Parathyroid adenoma (tissue), 2 donors: ENCODE measurements around the gene MYO1B.

Experiments
- H2AFZ ChIP-seq: fragments of 300-600 bp; sonication (generic); one replicate; pipeline ENCODE4 v1.7.0; 2017; ENCODE audit warnings: antibody characterized with exemption, mild to moderate bottlenecking
- H3K27ac ChIP-seq: fragments of 300-600 bp; sonication (generic); one replicate; pipeline ENCODE4 v1.7.0; 2017
- H3K27me3 ChIP-seq: fragments of 300-600 bp; sonication (generic); one replicate; pipeline ENCODE4 v1.7.0; 2017; ENCODE audit warnings: low read length; ENCODE audit not compliant: control insufficient read depth, insufficient read depth
- H3K36me3 ChIP-seq: fragments of 300-600 bp; sonication (generic); one replicate; pipeline ENCODE4 v1.7.0; 2017; ENCODE audit warnings: low read length; ENCODE audit not compliant: control insufficient read depth, insufficient read depth
- H3K4me1 ChIP-seq: fragments of 300-600 bp; sonication (generic); one replicate; pipeline ENCODE4 v1.7.0; 2017; ENCODE audit warnings: control low read depth
- H3K4me2 ChIP-seq: fragments of 300-600 bp; sonication (generic); one replicate; pipeline ENCODE4 v1.7.0; 2017; ENCODE audit warnings: low read length
- H3K4me3 ChIP-seq: fragments of 300-600 bp; sonication (generic); one replicate; pipeline ENCODE4 v1.7.0; 2017; ENCODE audit warnings: low read depth, low read length
- H3K79me2 ChIP-seq: fragments of 300-600 bp; sonication (generic); one replicate; pipeline ENCODE4 v1.7.0; 2017; ENCODE audit warnings: control low read depth
- H3K9ac ChIP-seq: fragments of 300-600 bp; sonication (generic); one replicate; pipeline ENCODE4 v1.7.0; 2017; ENCODE audit warnings: mild to moderate bottlenecking
- H3K9me3 ChIP-seq: fragments of 300-600 bp; sonication (generic); one replicate; pipeline ENCODE4 v1.7.0; 2017; ENCODE audit warnings: low read length; ENCODE audit not compliant: control insufficient read depth
- CTCF ChIP-seq: fragments of 300-600 bp; sonication (generic); IDR thresholded peaks from one replicate; pipeline ENCODE4 v1.7.0; 2017; ENCODE audit warnings: antibody characterized with exemption, mild to moderate bottlenecking
- donor health status: primary hyperparathyroidism.

Gene MYO1B

DNA sequence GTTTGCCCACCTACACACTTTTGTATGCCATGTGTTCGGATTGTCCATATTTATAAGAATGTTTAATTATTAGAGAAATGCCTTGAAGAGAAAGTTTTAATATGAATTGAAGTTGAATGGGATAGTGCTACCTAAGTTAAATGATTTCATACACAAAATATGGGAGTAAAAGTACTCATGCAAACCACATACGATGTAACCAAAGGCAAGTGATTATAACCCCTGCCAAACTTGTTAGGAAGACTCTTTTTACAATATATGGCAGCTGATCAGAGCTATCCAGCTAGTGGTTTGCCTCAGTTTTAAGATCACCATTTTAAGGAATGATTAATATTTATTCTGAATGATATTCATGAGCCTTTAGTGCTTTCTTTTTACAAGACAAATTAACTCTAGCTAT is 106.7 kb downstream of the MYO1B start:
- Histone ChIP-seq H3K36me3 (no peaks in the 10 kb centered on the region), H3K4me3 (no peak overlapping the region), H3K4me1 (no peaks in the 10 kb centered on the region), H3K27ac (no peak overlapping the region), H3K9me3 (no peaks in the 10 kb centered on the region), H3K9ac (no peak overlapping the region), H3K4me2 (no peak overlapping the region), H3K27me3 (no peaks in the 10 kb centered on the region), H2AFZ (no peak overlapping the region), H3K79me2 (no peaks in the 10 kb centered on the region)
- TF ChIP-seq CTCF = no peak

DNA sequence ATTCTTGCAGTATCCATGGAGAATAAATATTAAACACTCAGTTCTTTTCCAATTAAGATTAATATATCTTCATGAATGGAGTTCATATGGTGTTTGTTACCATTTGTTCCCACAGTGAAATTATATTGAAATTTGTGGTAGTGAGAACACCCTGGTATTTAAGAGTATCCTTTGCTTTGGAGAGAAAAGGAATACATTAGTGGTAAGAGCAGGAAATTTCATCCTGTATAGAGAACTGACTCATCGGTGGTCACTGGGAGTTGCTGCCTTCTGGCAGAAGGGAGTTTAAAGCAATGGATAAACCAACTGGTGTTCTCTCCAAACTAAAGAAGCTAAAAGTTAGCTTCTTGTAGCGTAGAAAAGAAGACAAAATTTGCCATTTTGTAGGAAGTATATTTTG is 107.3 kb downstream of the MYO1B start:
- no peak overlapping the region for H3K9ac ChIP-seq
- no peaks in the 10 kb centered on the region for H3K36me3 ChIP-seq
- H2AFZ ChIP-seq = no peak overlapping the region
- no peak for TF ChIP-seq CTCF
- peaks cover under 1% of the 10 kb centered on the region for H3K4me1 ChIP-seq
- H3K4me3 ChIP-seq = no peak overlapping the region
- no peaks in the 10 kb centered on the region for H3K9me3 ChIP-seq
- no peaks in the 10 kb centered on the region for H3K79me2 ChIP-seq
- H3K27me3 ChIP-seq = no peaks in the 10 kb centered on the region
- no peak overlapping the region for H3K4me2 ChIP-seq
- H3K27ac ChIP-seq = no peak overlapping the region

DNA sequence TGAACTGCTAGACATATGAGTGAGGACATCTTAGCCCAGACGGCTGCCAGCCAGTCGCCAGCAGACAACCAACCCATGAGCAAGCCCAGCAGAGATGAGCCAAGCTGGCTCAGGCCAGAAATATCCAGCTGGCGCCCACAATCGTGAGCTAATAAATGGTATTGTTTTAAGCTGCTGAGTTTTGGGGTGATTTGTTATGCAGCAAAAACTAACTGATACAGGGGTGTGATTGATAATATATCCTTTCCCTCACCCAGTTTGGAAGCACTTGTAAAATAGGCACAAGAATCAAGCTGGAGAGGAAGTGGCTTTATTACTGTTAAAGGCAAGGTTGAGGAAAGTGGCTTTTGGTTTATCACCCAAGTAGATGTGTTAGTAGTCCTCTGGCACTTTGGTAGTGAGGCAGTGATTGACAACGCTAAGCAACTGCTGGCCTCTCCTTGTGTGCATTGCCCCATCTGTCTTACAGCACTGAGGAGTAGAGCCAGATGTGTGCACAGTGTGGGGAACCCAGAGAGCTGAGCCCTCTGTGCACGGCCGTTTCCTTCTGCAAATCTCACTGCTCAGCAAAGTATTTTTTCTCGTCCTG is 110.1 kb downstream of the MYO1B start:
- H2AFZ ChIP-seq = no peak overlapping the region
- no peaks in the 10 kb centered on the region for H3K36me3 ChIP-seq
- H3K4me2 ChIP-seq = no peak overlapping the region
- H3K27me3 ChIP-seq = no peaks in the 10 kb centered on the region
- H3K4me1 ChIP-seq = peaks cover 15% of the 10 kb centered on the region
- no peak overlapping the region for H3K9ac ChIP-seq
- H3K79me2 ChIP-seq = no peaks in the 10 kb centered on the region
- H3K9me3 ChIP-seq = no peaks in the 10 kb centered on the region
- no peak overlapping the region for H3K27ac ChIP-seq
- H3K4me3 ChIP-seq = no peak overlapping the region
- no peak for TF ChIP-seq CTCF

- Histone ChIP-seq H3K27ac (peak overlapping the region; percentile 58), H3K9ac (no peak overlapping the region), H3K4me2 (peak overlapping the region; percentile 48), H3K27me3 (no peaks in the 10 kb centered on the region), H3K9me3 (no peaks in the 10 kb centered on the region), H3K4me1 (peaks cover 15% of the 10 kb centered on the region), H3K4me3 (peak overlapping the region; percentile 23), H2AFZ (peak overlapping the region; percentile 31), H3K79me2 (no peaks in the 10 kb centered on the region), H3K36me3 (no peaks in the 10 kb centered on the region)
- TF ChIP-seq CTCF = no peak
These were observed 112.5 kb downstream of the MYO1B start for GRCh38 chr2:191357678-191358077.

- H3K36me3 ChIP-seq = no peaks in the 10 kb centered on the region
- H3K79me2 ChIP-seq = no peaks in the 10 kb centered on the region
- H3K4me2 ChIP-seq = peak overlapping the region; percentile 48
- H3K4me3 ChIP-seq = peak overlapping the region; percentile 23
- peak overlapping the region; percentile 58 for H3K27ac ChIP-seq
- no peak overlapping the region for H3K9ac ChIP-seq
- no peaks in the 10 kb centered on the region for H3K27me3 ChIP-seq
- no peaks in the 10 kb centered on the region for H3K9me3 ChIP-seq
- peak overlapping the region; percentile 31 for H2AFZ ChIP-seq
- H3K4me1 ChIP-seq = peaks cover 15% of the 10 kb centered on the region
- TF ChIP-seq CTCF = no peak
These were observed 113.3 kb downstream of the MYO1B start for GRCh38 chr2:191358325-191359025.
